Lower leg skin (tissue), 4 donors: ENCODE data around the gene ZNF300. TPM values are rescaled to one million over a fixed set of nuclear protein-coding genes. Genes with fewer than 3 reads are reported as not detected.
A peak's percentile ranks its signal among the peaks of the same experiment; 100 is the strongest.

Experiments
- DNase-seq, 2 donors: peaks; one replicate each; pipeline ENCODE4 v3.0.0-alpha.2; 2019; ENCODE audit warnings: low spot score in 2 of 2
- H3K4me3 ChIP-seq: fragments of 200-600 bp; sonication (generic); 2 replicates; pipeline ENCODE4 v1.5.1; 2017; ENCODE audit warnings: mild to moderate bottlenecking, low read depth; ENCODE audit not compliant: poor library complexity, severe bottlenecking
- CTCF ChIP-seq, 3 donors: fragments of 450-650 bp; IDR thresholded peaks; one replicate each; pipeline ENCODE4 v1.5.1; 2016; ENCODE audit warnings: antibody characterized with exemption in 3 of 3, mild to moderate bottlenecking in 3 of 3, moderate library complexity in 2 of 3
- POLR2A ChIP-seq, 2 donors: fragments of 450-650 bp; IDR thresholded peaks; one replicate each; pipeline ENCODE4 v1.6.1; 2016 to 2017; ENCODE audit warnings: antibody characterized with exemption in 2 of 2, mild to moderate bottlenecking in 1 of 2, moderate library complexity in 1 of 2
- WGBS, 2 donors: methylation state at CpG; one replicate each; pipeline ENCODE4 v1.1.5; 2018; 5-methylcytosine and 5-hydroxymethylcytosine counted together
- intact Hi-C: fragments of 100-400 bp; cut with DNase I; formaldehyde crosslinking; loops from one replicate; pipeline ENCODE4 v1.15.0; 2023; ENCODE audit warnings: low total_unique reads
- total RNA-seq, 4 donors: library from RNA; depleted of rRNA; stranded (reverse); fragments of >200 nt; gene quantifications; one replicate each; pipeline ENCODE4 v1.1.0, GENCODE V29; 2016

ZNF300 gene
- total RNA-seq, 4 donors from 2014 or later: 0.80 to 1.8 (median 1.4) TPM

GRCh38 chr5:150931368-150931965 is 26.7 kb upstream of the ZNF300 start:
- H3K4me3 ChIP-seq: no peak overlapping the region
- intact Hi-C loops: no loop called here

GRCh38 chr5:150918613-150919012 is 13.8 kb upstream of the ZNF300 start:
- WGBS, 2 donors: 51 to 54% methylated on average over 2 of the region's 2 CpGs
- TF ChIP-seq CTCF (IDR thresholded peaks at IDR 0.05) (no peak), POLR2A (IDR thresholded peaks at IDR 0.05) (no peak)
- H3K4me3 ChIP-seq: no peak overlapping the region
- intact Hi-C loops: no loop called here
- DNase-seq: no peak

More at GRCh38 chr5:150931368-150931965, 26.7 kb upstream of the ZNF300 start:
- TF ChIP-seq CTCF (IDR thresholded peaks at IDR 0.05) (no peak), POLR2A (IDR thresholded peaks at IDR 0.05) (no peak)
- DNase-seq: no peak

- DNase-seq: no peak
- intact Hi-C loops: no loop called here
- WGBS, 2 donors: 79 to 93% methylated on average over 2 of the region's 2 CpGs
- TF ChIP-seq CTCF (IDR thresholded peaks at IDR 0.05) (no peak), POLR2A (IDR thresholded peaks at IDR 0.05) (no peak)
- H3K4me3 ChIP-seq: no peak overlapping the region
Observed at GRCh38 chr5:150912312-150912814, 7.6 kb upstream of the ZNF300 start.

- WGBS, 2 donors: 18 to 19% methylated on average over 4 of the region's 4 CpGs
- peak overlapping the region; percentile 40 for H3K4me3 ChIP-seq
- no peak for TF ChIP-seq CTCF (IDR thresholded peaks at IDR 0.05)
- TF ChIP-seq POLR2A (IDR thresholded peaks at IDR 0.05): no peak
- intact Hi-C loops: no loop called here
- DNase-seq: no peak
Observed at GRCh38 chr5:150905312-150905683, 518 bp upstream of the ZNF300 start.

- no peak for TF ChIP-seq CTCF (IDR thresholded peaks at IDR 0.05)
- no peak for TF ChIP-seq POLR2A (IDR thresholded peaks at IDR 0.05)
- intact Hi-C loops: no loop called here
- H3K4me3 ChIP-seq: no peak overlapping the region
- WGBS, 2 donors: 92 to 95% methylated on average over 2 of the region's 2 CpGs
- no peak for DNase-seq
Observed at GRCh38 chr5:150901446-150901845, 3.3 kb downstream of the ZNF300 start.
